GDM1 (cell line): ENCODE results near the gene TRAPPC2L.

Source experiments
- DNase-seq: peaks from one replicate; lab custom pipeline; 2025; lab: John Stamatoyannopoulos, UW

Gene TRAPPC2L, protein sequence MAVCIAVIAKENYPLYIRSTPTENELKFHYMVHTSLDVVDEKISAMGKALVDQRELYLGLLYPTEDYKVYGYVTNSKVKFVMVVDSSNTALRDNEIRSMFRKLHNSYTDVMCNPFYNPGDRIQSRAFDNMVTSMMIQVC

DNA sequence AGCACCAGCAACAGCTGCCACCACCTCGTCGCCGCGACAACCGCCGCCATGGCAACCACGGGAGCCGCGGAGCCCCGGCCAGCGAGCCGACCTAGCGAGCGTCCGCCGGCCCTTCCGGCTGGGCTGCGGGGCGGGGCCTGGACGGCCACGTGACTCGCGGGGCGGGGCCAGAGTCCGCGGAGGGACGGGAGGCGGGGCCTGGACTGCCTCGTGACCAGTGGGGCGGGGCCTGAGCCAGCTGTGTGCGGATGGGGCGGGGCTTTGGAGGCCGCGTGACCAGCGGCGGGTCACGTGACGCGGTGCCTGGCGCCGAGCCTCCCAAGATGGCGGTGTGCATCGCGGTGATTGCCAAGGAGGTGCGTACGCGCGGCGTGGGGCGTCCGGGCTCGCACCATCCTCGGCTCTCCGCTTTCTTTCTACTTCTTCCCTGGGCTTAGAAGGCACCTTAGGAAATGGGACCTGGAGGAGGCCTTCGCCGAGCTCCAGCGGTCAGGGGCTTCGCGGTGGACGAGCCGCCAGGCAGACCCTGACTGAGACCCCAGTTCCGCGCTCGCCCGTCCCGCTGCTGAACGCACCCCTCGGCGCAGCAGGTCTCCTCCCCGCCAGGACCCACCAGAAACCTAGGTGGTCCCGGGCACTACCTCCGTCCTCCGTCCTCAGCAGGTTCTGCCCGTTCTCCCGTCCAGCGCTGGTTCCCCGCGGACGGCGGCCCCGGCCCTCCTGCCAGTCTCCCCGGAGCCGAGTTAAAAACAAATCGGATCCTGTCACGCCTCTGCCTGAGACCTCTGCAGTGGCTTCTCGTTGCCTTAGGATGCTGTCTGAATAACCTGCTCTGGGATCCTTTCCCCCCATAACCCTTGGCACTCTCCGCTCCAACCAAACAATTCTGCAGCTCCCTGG is at the start of gene TRAPPC2L, which contains the start of gene GALNS:
Gene TRAPPC2L, plus strand, starts transcription at position 300 of the 900 bp plus-strand sequence. Its CDS starts 24 bp downstream, at position 324.
Gene GALNS, minus strand, starts transcription at position 120 of the 900 bp plus-strand sequence. Its CDS starts 70 bp downstream, at position 50.
- peak; percentile 93 for DNase-seq

DNA sequence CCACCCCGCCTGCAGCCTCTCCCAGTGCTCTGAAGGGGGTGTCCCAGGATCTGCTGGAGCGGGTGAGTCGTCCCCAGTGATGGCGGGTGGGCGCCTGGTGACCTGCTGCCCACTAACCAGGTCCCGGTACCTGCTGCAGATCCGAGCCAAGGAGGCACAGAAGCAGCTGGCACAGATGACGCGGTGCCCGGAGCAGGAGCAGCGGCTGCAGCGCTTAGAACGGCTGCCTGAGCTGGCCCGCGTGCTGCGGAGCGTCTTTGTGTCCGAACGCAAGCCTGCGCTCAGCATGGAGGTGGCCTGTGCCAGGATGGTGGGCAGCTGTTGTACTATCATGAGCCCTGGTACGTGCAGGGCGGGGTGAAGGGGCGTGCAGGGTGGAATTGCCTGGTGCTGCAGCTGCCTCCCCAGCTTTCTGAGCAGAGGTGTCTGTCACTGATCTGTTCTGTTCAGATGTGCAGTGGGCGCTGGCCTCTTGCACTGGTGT is 49.7 kb upstream of the TRAPPC2L start:
- no peak for DNase-seq

GRCh38 chr16:88807626-88808453 is 49.1 kb upstream of the TRAPPC2L start:
- DNase-seq = no peak

DNA sequence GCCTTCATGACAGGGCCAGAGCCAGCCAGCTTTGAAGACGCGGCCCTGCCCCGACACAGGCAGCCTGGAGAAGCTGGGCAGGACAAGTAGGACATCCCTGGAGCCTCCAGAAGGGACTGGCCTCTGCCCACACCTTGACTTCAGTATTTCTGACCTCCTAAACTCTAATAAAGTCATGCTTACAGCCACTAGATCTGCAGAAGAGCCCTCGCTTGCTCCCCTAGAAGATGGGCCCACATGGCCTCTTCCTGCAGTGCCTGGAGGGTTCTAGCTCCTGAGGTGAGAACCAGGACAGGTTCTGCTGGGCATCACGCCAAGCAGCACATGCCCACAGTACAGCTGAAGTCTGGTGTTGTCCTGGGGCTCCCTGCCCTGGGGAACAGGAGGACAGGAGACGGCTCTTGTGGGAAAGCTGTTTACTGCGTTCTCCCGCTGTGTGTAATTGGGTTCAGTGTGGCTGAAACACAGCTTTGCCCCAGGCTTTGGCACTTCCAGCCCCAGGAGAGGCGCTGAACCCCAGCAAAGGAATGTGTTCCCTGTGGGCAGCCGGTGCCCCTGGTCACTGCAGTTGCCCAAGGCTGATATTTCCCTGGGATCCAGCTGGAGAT is 47.8 kb upstream of the TRAPPC2L start:
- DNase-seq = no peak

GRCh38 chr16:88809676-88810165 is 47.2 kb upstream of the TRAPPC2L start:
- DNase-seq = no peak

DNA sequence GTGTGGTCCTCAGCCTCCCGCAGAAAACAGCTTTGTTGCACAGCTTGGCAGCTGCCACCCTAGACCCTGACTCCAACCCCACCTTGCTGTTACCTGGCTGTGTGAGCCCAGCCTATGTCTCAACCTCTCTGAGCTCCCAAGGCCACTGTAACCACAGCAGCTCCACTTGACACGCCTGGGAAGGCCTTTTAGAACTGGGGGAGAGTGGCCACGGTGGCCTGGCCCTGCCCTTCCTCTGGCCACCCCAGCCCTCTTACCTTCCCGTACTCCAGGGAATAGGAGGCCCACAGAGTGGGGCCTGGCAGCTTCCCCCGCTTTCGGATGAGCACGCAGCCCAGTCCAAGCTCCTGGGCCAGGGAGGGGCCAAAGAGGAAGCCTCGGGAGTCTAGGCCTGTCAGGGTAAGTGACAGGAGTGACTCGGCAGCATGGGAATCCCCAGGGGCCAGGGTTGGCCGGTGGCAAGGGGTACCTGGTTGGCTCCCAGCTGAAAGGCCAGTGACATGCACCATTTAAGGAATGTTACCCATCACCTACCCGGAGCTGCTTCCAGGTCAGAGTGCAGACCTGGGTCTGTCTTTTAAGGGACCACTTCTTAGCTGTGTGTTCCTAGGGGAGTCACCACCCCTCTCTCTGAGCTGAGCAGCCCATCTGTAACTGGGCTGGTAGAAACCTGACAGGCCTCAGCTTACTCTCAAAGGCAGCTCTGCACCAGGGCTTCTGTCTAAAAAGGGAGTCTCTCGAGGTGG is 46.6 kb upstream of the TRAPPC2L start:
- DNase-seq = no peak

DNA sequence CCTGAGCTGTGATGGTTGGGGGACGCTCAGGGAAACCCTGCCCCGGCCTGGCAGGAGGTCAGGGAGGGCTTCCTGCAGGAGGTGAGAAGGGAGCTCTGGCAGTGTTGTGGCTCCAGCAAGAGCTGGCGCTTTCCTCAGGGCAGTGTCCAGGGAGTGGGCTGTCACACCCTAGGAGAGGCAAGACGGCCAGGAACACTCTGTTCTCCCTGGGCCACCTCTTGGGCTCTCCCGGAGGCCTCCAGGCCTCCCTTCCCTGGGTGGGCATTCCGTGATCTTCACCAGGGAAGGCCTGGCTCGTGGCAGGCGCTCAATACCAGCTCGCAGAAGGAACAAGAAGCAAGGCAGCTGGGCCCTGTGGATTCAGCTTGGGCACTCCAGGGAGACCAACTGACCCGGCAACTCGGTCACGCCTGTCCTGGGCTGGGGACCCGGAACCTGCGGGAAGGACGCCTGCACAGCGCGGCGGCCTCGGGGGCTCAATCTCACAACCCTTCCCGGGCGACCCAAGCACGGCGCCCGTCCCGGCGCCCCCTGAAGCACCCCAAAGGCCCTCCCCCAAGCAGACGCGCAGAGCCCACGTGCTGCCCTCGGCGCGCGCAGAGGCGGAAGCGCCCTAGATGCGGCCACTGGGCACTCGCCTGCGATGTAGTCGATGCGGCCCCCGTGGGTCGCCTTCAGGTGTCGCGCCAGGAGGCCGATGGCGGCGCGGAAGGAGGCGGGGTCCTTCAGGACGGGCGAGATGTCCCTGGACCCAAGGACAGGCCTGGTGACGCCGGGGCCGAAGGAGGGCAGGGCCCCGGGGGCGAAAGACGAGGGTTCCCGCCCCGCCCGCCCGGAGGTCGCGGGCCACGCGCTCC is 45.8 kb upstream of the TRAPPC2L start:
- peak; percentile 75 for DNase-seq

DNA sequence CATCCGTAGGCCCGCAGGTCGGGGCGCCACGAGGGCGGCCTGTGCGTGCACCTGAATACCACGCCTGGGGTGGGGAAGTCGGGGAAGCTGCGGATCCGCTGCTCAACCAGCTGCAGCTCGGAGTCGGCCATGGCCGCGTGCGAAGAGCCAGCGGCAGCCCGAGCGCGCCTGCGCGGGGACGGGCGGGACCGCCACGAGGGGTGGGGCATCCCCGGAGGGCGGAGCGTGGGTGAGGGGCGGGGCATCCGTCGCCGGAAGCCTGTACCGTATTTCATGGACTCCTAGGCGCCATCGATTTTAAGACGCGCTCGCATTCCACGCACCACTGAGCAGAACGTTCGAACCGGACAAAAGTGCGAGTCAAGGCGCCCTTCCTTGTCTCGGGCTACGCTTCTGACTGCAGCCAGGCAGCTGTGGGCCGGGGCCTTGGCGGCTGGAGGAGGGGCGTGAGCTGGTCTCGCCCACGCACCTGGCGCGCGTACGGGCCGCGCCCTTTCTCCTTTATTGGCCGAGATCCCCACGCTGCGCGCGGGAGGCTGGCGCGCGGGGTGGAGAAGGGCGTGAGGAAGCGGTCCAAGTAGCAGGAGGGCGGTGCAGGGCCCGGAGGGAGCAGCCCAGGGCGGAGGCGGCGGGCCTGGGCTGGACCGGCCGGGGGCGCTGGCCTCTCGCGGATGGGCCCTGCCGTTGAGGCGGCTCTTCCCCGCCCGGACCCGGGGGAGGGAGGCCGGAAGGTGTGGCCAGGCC is 45.0 kb upstream of the TRAPPC2L start, which contains the start of gene APRT:
Gene APRT, minus strand, starts transcription at position 160 of the 744 bp plus-strand sequence. Its CDS starts 29 bp downstream, at position 131.
- peak; percentile 88 for DNase-seq

GRCh38 chr16:88812513-88813268 is 44.2 kb upstream of the TRAPPC2L start:
- no peak for DNase-seq

- no peak for DNase-seq
Observed at GRCh38 chr16:88813269-88814143, 43.4 kb upstream of the TRAPPC2L start.

- no peak for DNase-seq
Observed at GRCh38 chr16:88814144-88814502, 42.8 kb upstream of the TRAPPC2L start.

DNA sequence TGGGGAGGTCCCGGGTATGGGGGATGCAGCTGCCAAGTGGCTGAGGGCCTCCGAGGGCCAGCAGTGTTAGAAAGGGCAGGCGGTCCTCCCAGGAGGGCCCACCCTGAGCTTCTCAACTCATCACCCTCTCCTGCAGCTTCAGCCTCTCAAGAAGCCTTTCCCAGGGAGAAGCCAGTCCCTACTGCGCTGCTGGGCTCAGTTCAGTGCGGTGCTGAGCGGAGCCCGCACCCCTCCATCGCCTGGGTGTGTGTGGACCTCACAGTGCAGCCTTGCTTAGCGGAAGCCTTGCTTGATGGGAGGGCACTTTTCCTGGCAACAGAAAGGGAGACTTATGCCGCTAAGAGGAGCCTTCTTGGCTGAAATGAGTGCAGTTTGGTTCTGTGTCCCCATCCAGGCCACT is 41.7 kb upstream of the TRAPPC2L start:
- no peak for DNase-seq

- peak; percentile 45 for DNase-seq
Observed at GRCh38 chr16:88815901-88816589, 40.9 kb upstream of the TRAPPC2L start.

- no peak for DNase-seq
Observed at GRCh38 chr16:88816736-88817535, 40.0 kb upstream of the TRAPPC2L start.

DNA sequence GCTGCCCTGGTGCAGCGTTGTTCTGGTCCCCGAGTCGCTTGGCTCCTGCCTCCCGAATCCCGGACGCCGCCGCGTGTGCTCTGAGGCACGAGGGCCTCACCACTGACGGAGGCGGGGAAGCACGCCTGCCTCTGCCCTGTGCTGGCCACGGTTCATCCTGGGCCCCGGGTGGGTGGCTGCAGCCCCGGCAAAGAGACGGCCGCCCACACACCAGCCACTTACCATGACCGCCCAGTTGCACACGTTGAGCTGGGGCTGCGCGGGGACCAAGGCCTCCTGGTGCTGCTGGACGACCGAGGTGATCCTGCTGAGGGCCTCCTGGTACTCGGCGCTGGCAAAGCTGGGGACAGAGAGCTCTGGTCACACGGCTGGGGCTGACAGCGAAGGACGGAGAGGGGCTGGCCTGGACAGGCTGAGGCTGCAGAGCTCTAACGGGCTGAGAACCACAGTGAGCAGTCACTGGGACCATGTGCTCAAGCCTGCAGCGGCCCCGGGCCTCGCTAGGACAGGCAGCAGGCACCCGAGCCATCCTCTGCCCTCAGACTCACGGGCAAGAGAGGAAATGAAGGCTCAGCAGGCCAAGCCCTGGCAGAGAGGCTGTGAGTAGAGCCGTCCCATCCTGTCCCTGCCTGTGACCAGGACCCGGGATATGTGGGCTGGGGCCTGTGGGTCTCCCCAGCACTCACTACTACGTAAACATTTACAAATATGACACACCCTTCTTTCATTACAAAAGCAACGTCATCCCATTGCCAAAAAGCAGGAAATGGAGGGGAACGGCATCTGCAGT is 38.9 kb upstream of the TRAPPC2L start:
- no peak for DNase-seq
